Small intestine (tissue), 7 donors: ENCODE measurements around the gene IP6K3. TPM values are rescaled to one million over a fixed set of nuclear protein-coding genes. Genes with fewer than 3 reads are reported as not detected.

ENCODE experiments used
- DNase-seq, 2 donors: peaks; one replicate each; pipeline versions ENCODE4 v3.0.0 to v3.0.0-alpha.2; 2013
- FAIRE-seq: peaks from 2 replicates; lab custom pipeline; 2012; peaks lifted over from hg19 to GRCh38; lab: Jason Lieb, UNC
- H3K27ac ChIP-seq, 3 donors: one replicate each; pipeline ENCODE4 v1.5.1; 2013; ENCODE audit warnings: low read length in 2 of 3, mild to moderate bottlenecking in 2 of 3, control low read depth in 1 of 3, inconsistent platforms in 1 of 3, low read depth in 1 of 3, moderate library complexity in 1 of 3
- H3K27me3 ChIP-seq, 3 donors: one replicate each; pipeline ENCODE4 v1.6.1; 2013; ENCODE audit warnings: low read length in 3 of 3, inconsistent platforms in 1 of 3; ENCODE audit not compliant: control insufficient read depth in 3 of 3, insufficient read depth in 3 of 3
- H3K36me3 ChIP-seq, 3 donors: one replicate each; pipeline ENCODE4 v1.6.1; 2013; ENCODE audit warnings: low read length in 3 of 3, inconsistent platforms in 1 of 3, low read depth in 1 of 3, mild to moderate bottlenecking in 1 of 3, moderate library complexity in 1 of 3; ENCODE audit not compliant: control insufficient read depth in 3 of 3, insufficient read depth in 2 of 3
- H3K4me1 ChIP-seq, 3 donors: one replicate each; pipeline ENCODE4 v1.6.1; 2013; ENCODE audit warnings: low read length in 2 of 3, inconsistent platforms in 1 of 3, low read depth in 1 of 3, mild to moderate bottlenecking in 1 of 3, moderate library complexity in 1 of 3; ENCODE audit not compliant: control insufficient read depth in 3 of 3, insufficient read depth in 2 of 3
- H3K4me3 ChIP-seq, 3 donors: one replicate each; pipeline ENCODE4 v1.5.1; 2013; ENCODE audit warnings: low read length in 3 of 3, control low read depth in 1 of 3, inconsistent platforms in 1 of 3, low read depth in 1 of 3, mild to moderate bottlenecking in 1 of 3, moderate library complexity in 1 of 3
- H3K9me3 ChIP-seq, 2 donors: one replicate each; pipeline ENCODE4 v1.6.1; 2013; ENCODE audit warnings: low read depth in 1 of 2, low read length in 1 of 2; ENCODE audit not compliant: control insufficient read depth in 2 of 2, insufficient read depth in 1 of 2
- WGBS, 3 donors: extraction: QIAGEN DNeasy Blood & Tissue Kit; methylation state at CpG; one replicate each; pipeline ENCODE4 v1.1.7; 2013; 5-methylcytosine and 5-hydroxymethylcytosine counted together
- polyA plus RNA-seq, 4 donors: library from polyadenylated mRNA; stranded (reverse) in 3 of 4; unstranded in 1 of 4; fragments of 200-250 nt in 3 of 4; fragments of 120-200 nt in 1 of 4; gene quantifications; one replicate each; pipeline versions ENCODE4 v1.2.1 to v1.2.3, GENCODE V29; 2013
- donor health status: healthy with polysubstance abuse.
- donor health status: control.
- donor health status: control.
- donor health status: Bipolar disorder and iron deficiency.
- donor health status: healthy.

The IP6K3 gene
- polyA plus RNA-seq, 4 donors = 0.35 to 1.0 (median 0.72) TPM

DNA sequence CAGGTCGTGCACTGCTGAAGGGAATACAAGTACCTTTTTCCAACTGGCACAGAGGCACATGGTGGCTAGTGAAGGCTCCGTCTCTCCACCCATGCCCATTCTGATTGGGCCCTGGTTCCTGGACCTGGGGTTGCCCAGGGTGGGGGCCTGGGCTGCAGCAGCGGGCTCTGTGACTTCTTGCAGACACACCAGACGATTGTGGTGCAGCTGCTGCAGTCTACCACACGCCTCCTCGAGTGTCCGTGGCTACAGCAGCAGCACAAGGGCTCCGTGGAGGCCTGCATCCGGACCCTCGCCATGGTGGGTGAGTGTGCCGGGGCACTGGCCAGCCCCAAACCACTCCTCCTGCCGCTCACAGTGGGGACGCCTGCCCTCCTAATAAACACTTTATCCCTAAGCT, 64.4 kb downstream of the IP6K3 start:
- no peak for FAIRE-seq
- peaks cover 29 to 98% (median 65%) of the 10 kb centered on the region in 3 donors for H3K36me3 ChIP-seq
- 95% methylated on average over 13 of the region's 13 CpGs for WGBS, 3 donors
- no peaks in the 10 kb centered on the region for H3K4me1 ChIP-seq
- H3K4me3 ChIP-seq = no peak overlapping the region
- DNase-seq = no peak
- no peaks in the 10 kb centered on the region for H3K27me3 ChIP-seq
- H3K9me3 ChIP-seq = no peaks in the 10 kb centered on the region
- H3K27ac ChIP-seq = no peak overlapping the region

GRCh38 chr6:33679761-33680160, 66.9 kb downstream of the IP6K3 start:
- no peak overlapping the region for H3K27ac ChIP-seq
- DNase-seq (no peak), FAIRE-seq (no peak)
- H3K9me3 ChIP-seq = no peaks in the 10 kb centered on the region
- H3K27me3 ChIP-seq = no peaks in the 10 kb centered on the region
- H3K36me3 ChIP-seq = peaks cover 24 to 97% (median 60%) of the 10 kb centered on the region in 3 donors
- H3K4me1 ChIP-seq = no peaks in the 10 kb centered on the region
- 91% methylated on average over 20 of the region's 20 CpGs for WGBS, 3 donors
- H3K4me3 ChIP-seq = no peak overlapping the region

DNA sequence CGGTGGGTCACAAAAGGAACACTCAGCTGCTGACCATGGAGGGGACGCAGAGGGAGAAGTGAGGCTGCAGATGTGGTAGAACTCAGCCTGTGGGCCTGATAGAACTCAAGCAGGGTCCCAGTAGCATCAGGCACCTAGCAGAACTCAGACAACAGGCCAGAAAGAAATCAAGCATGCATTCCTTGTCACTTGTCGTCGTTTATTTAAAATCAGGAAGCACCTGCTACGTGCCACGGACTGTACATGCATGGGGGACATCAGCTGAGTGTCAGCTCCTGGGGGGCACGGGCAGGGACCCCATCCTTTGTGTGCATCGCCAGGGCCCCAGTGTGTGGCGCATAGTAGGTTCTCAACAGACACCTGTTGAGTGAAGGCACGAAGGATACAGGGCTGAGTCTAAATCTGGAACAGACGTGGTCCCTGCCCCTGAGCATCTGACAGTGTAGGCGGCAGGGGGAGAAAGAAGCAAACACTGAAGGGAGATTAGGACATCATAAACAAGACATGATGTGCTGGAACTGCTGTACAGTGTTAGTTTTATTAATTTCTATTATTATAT, 67.7 kb downstream of the IP6K3 start:
- Histone ChIP-seq H3K4me1 (no peaks in the 10 kb centered on the region), H3K27me3 (no peaks in the 10 kb centered on the region), H3K9me3 (no peaks in the 10 kb centered on the region), H3K27ac (no peak overlapping the region), H3K4me3 (no peak overlapping the region), H3K36me3 (peaks cover 25 to 95% (median 58%) of the 10 kb centered on the region in 3 donors)
- 84 to 90% (median 86%) methylated on average over 12 of the region's 12 CpGs for WGBS, 3 donors
- DNase-seq (no peak), FAIRE-seq (no peak)

GRCh38 chr6:33678233-33678931, 68.3 kb downstream of the IP6K3 start:
- no peak overlapping the region for H3K4me3 ChIP-seq
- no peaks in the 10 kb centered on the region for H3K4me1 ChIP-seq
- no peak overlapping the region for H3K27ac ChIP-seq
- H3K36me3 ChIP-seq = peaks cover 23 to 95% (median 63%) of the 10 kb centered on the region in 3 donors
- H3K9me3 ChIP-seq = no peaks in the 10 kb centered on the region
- 90 to 94% (median 90%) methylated on average over 22 to 24 of the region's 24 CpGs for WGBS, 3 donors
- no peaks in the 10 kb centered on the region for H3K27me3 ChIP-seq
- DNase-seq (no peak), FAIRE-seq (no peak)

- Histone ChIP-seq H3K4me3 (no peak overlapping the region), H3K36me3 (peaks cover 18 to 95% (median 61%) of the 10 kb centered on the region in 3 donors), H3K27ac (no peak overlapping the region), H3K9me3 (no peaks in the 10 kb centered on the region), H3K4me1 (no peaks in the 10 kb centered on the region), H3K27me3 (no peaks in the 10 kb centered on the region)
- DNase-seq (no peak), FAIRE-seq (no peak)
- 83 to 88% (median 85%) methylated on average over 2 of the region's 2 CpGs for WGBS, 3 donors
Observed at GRCh38 chr6:33677689-33678088, 69.0 kb downstream of the IP6K3 start.

- Histone ChIP-seq H3K27ac (no peak overlapping the region), H3K36me3 (peaks cover 17 to 95% (median 60%) of the 10 kb centered on the region in 3 donors), H3K9me3 (no peaks in the 10 kb centered on the region), H3K27me3 (no peaks in the 10 kb centered on the region), H3K4me3 (no peak overlapping the region), H3K4me1 (no peaks in the 10 kb centered on the region)
- DNase-seq (no peak), FAIRE-seq (no peak)
- WGBS, 3 donors = 82 to 85% (median 83%) methylated on average over 8 of the region's 8 CpGs
Observed at GRCh38 chr6:33677143-33677660, 69.5 kb downstream of the IP6K3 start.

- no peak for FAIRE-seq
- Histone ChIP-seq H3K4me3 (no peak overlapping the region), H3K27me3 (no peaks in the 10 kb centered on the region), H3K9me3 (no peaks in the 10 kb centered on the region), H3K27ac (no peak overlapping the region), H3K4me1 (no peaks in the 10 kb centered on the region), H3K36me3 (peaks cover 17 to 95% (median 58%) of the 10 kb centered on the region in 3 donors)
- 92 to 95% (median 93%) methylated on average over 15 of the region's 15 CpGs for WGBS, 3 donors
- no peak for DNase-seq
Observed at GRCh38 chr6:33676416-33677142, 70.1 kb downstream of the IP6K3 start.

GRCh38 chr6:33675968-33676367, 70.7 kb downstream of the IP6K3 start:
- Histone ChIP-seq H3K4me3 (no peak overlapping the region), H3K9me3 (no peaks in the 10 kb centered on the region), H3K36me3 (peaks cover 22 to 95% (median 53%) of the 10 kb centered on the region in 3 donors), H3K27me3 (no peaks in the 10 kb centered on the region), H3K27ac (no peak overlapping the region), H3K4me1 (no peaks in the 10 kb centered on the region)
- no peak for DNase-seq
- FAIRE-seq = no peak
- 96 to 98% (median 96%) methylated on average over 7 of the region's 7 CpGs for WGBS, 3 donors
